ENCODE data around the gene DERL3.

Gene DERL3

GRCh38 chr22:23801886-23802377 is 36.9 kb downstream of the DERL3 start:
- no peak for DNase-seq (ENCODE audit: low read depth)

- no peak for DNase-seq (ENCODE audit: low read depth)
These were observed 37.5 kb downstream of the DERL3 start for GRCh38 chr22:23801238-23801821.

- no peak for DNase-seq (ENCODE audit: low read depth)
These were observed 38.2 kb downstream of the DERL3 start for GRCh38 chr22:23800297-23801237.

DNA sequence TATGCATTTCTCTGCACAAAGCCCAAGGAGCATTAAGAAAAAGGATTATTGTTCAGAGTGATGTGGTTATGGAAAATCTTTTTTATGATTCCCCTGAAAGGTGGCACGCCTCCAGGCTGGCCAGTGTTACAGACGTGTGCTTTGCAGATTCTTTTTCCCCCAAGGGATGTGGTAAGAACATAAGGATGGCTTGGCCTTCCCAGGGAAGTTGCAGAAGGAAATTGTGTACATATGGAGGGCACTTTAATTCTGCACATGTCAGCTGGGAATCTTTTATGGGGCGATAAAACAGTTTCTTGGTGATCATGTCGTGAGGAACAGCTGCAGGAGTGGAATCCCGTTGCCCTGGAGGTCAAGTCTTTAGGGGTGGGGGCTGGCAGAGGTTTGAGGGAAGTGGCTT is 42.3 kb downstream of the DERL3 start:
- no peak for DNase-seq (ENCODE audit: low read depth)

- DNase-seq (ENCODE audit: low read depth) = no peak
These were observed 45.5 kb downstream of the DERL3 start for GRCh38 chr22:23793326-23793725.

DNA sequence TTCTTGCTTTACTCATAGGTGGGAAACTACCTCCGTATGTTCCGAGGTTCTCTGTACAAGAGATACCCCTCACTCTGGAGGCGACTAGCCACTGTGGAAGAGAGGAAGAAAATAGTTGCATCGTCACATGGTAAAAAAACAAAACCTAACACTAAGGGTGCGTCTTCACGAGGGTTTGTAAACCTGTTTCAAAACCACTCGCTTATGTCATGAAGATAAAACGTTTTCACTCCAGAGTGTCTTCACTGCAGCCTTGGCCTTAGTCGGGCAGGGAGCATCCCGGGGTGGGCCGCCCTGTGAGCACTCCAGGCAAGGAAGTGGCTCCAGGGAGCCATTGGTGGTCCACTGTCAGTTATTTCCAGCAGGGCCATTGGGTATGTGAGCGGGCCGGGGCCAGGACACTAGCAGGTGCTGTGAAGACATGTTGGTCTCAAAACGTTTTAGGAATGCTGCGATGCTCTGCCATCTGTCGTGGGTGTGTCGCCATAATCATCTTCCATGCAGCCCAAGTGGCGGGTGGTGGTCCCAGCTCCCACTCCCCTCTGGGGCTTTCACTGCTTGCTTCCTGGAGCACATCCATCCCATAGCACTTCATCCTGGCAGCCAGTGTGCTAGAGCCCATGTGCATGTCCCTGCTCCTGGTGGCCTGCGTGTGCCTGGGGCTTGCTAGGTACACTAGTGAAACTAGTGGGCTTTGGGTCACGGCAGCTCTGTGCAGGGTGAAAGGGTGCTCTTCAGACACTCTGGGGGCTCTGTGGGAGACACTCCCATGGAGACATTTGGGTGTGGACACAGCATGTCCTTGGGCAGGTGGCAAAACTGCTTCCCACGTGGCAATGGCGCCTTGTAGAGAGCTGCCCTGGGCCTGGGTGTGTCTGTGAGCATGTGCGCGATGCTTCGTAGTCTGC is 46.8 kb downstream of the DERL3 start:
- DNase-seq (ENCODE audit: low read depth) = no peak

- no peak for DNase-seq (ENCODE audit: low read depth)
These were observed 47.7 kb downstream of the DERL3 start for GRCh38 chr22:23790819-23791737.

DNA sequence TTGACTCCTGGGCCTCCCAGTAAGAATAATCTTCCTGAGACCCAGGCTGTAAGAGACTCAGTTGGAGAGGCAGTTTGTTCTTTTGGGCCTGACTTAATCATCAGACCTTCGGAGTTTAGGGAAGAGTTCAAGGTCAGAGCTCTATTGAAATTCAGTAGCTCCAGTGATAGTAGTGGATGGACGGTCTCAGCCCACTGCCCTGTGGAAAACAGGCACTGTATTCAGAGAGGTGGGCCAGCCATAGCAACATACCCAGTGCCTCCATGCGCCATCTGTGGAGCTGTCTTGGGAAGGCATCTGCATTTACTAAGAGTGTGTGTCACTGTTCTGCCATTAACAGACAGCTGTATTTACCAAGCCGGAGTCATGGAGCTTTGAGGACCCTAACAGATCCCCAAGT is 49.2 kb downstream of the DERL3 start:
- DNase-seq (ENCODE audit: low read depth) = no peak

- no peak for DNase-seq (ENCODE audit: low read depth)
These were observed 49.7 kb downstream of the DERL3 start for GRCh38 chr22:23789121-23789520.

GRCh38 chr22:23787910-23788309 is 50.9 kb downstream of the DERL3 start:
- no peak for DNase-seq (ENCODE audit: low read depth)

GRCh38 chr22:23787600-23787896 is 51.3 kb downstream of the DERL3 start:
- DNase-seq (ENCODE audit: low read depth) = no peak

- peak; percentile 82 for DNase-seq (ENCODE audit: low read depth)
These were observed 51.8 kb downstream of the DERL3 start, which contains the start of gene SMARCB1 for GRCh38 chr22:23786752-23787599. Gene SMARCB1, plus strand, starts transcription at chr22:23786966. Its CDS starts 204 bp downstream, at chr22:23787170.

DNA sequence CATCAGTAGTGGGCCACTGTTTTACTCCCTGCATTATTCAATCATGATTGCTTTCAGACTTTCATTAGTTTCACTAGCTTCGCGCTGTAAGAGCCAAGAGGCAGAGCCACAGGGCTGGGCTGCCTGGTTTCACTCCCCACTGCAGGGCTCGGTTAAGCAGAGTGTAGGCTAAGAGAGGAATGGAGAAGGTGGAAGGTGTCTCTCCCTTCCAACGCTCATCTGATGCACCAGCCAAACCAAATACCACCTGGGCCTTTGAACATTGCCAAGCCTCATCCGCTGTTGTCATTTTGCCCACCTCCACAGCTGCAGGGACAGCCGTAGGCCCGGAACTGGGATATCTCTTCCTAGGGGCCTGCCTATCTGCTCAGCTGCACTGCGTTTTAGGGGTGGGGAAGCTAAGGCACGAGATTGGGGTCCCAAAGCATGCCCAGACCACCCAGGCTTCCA is 52.5 kb downstream of the DERL3 start:
- DNase-seq (ENCODE audit: low read depth) = no peak
